PC-9 (cell line): ENCODE measurements around the gene ZNF638. TPM values are rescaled to one million over a fixed set of nuclear protein-coding genes. Genes with fewer than 3 reads are reported as not detected.

Experiments used
- BruUV-seq: library from RNA; stranded (reverse); fragments of 400-500 nt; replicated peaks from 2 replicates; lab custom pipeline; 2021; lab: Mats Ljungman, UMichigan
- CTCF ChIA-PET: fragments of 300-600 bp; sonication (Branson Sonifier 250); formaldehyde crosslinking; loops from one replicate; lab custom pipeline; 2022; ENCODE audit warnings: antibody characterized with exemption; lab: Charles Lee
- POLR2A ChIA-PET: fragments of 300-600 bp; sonication (Branson Sonifier 250); formaldehyde crosslinking; loops from one replicate; lab custom pipeline; 2022; ENCODE audit warnings: antibody characterized with exemption; ENCODE audit not compliant: unreplicated experiment; lab: Charles Lee
- DNase-seq, 2 experiments: peaks; one replicate each; pipeline versions ENCODE4 v3.0.0 to v3.0.0-alpha.2; 2015 to 2022; ENCODE audit warnings: mixed read lengths in 1 of 2
- H2AFZ ChIP-seq: fragments of 200-600 bp; sonication (generic); 2 replicates; pipeline ENCODE4 v1.8.1; 2017; ENCODE audit warnings: antibody characterized with exemption
- H3F3A ChIP-seq: fragments of 200-600 bp; sonication (generic); 2 replicates; pipeline ENCODE4 v1.8.1; 2017; ENCODE audit warnings: antibody characterized with exemption, mild to moderate bottlenecking, low read depth; ENCODE audit not compliant: insufficient read depth
- H3K27ac ChIP-seq: fragments of 200-600 bp; sonication (generic); 2 replicates; pipeline ENCODE4 v1.6.1; 2016; ENCODE audit warnings: mixed run types
- H3K27me3 ChIP-seq: fragments of 200-600 bp; sonication (generic); 2 replicates; pipeline ENCODE4 v1.6.1; 2016; ENCODE audit warnings: low read depth, mixed run types; ENCODE audit not compliant: insufficient read depth
- H3K36me3 ChIP-seq: fragments of 200-600 bp; sonication (generic); 2 replicates; pipeline ENCODE4 v1.6.1; 2016; ENCODE audit warnings: low read depth, mixed run types
- H3K4me1 ChIP-seq: fragments of 200-600 bp; sonication (generic); replicated peaks from 2 replicates; pipeline ENCODE4 v1.6.1; 2016; ENCODE audit warnings: mixed run types; ENCODE audit not compliant: insufficient read depth
- H3K4me2 ChIP-seq: fragments of 200-600 bp; sonication (generic); 2 replicates; pipeline ENCODE4 v1.6.1; 2017; ENCODE audit warnings: mixed run types
- H3K4me3 ChIP-seq: fragments of 200-600 bp; sonication (generic); 2 replicates; pipeline ENCODE4 v1.6.1; 2016; ENCODE audit warnings: mixed run types
- H3K79me2 ChIP-seq: fragments of 200-600 bp; sonication (generic); 2 replicates; pipeline ENCODE4 v1.6.1; 2017; ENCODE audit warnings: low read depth, mixed run types
- H3K9me2 ChIP-seq: fragments of 200-600 bp; sonication (generic); 2 replicates; pipeline ENCODE4 v1.8.1; 2017; ENCODE audit warnings: mild to moderate bottlenecking; ENCODE audit not compliant: insufficient read depth
- H3K9me3 ChIP-seq: fragments of 200-600 bp; sonication (generic); 2 replicates; pipeline ENCODE4 v1.8.1; 2016; ENCODE audit warnings: low read depth; ENCODE audit not compliant: insufficient read depth
- H4K20me1 ChIP-seq: fragments of 200-600 bp; sonication (generic); 2 replicates; pipeline ENCODE4 v1.8.1; 2017; ENCODE audit not compliant: insufficient read depth
- EZH2 ChIP-seq: fragments of 200-600 bp; sonication (generic); IDR thresholded peaks from 2 replicates; pipeline ENCODE4 v1.8.0; 2017; ENCODE audit warnings: antibody characterized with exemption, low read depth
- intact Hi-C: fragments of 100-400 bp; cut with micrococcal nuclease; formaldehyde crosslinking; loops from one replicate; pipeline ENCODE4 v1.10.0; 2022; ENCODE audit not compliant: unreplicated experiment
- total RNA-seq: library from RNA; stranded (reverse); gene quantifications from 2 replicates; pipeline ENCODE4 v1.2.3, GENCODE V29; 2021
- TF ChIP-seq, protein P1 (sequence below): fragments of 200-600 bp; sonication (generic); conservative IDR thresholded peaks from 2 replicates; pipeline ENCODE4 v1.6.1; 2017; ENCODE audit warnings: mixed run types, antibody characterized with exemption, mild to moderate bottlenecking, moderate library complexity

The ZNF638 gene
- total RNA-seq, 1 experiment from 2014 or later, result 109 TPM

DNA sequence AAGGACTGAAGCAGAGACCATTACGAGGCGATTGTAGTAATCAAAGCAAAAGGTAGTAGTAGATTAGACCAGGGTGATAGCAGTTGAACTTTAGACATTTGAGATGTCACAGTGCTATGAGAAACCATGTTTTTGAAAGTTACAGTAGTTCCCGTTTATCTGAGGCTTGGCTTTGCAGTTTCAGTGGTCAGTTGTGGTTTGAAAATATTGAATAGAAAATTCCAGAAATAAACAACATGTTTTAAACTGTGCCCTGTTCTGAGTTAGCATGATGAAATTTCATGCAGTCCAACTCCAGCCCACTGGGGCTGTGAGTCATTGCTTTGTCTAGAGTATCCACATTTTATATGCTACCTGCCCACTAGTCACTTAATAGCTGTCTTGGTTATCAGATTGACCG, 47.5 kb downstream of the ZNF638 start:
- no peaks in the 10 kb centered on the region for H3K27me3 ChIP-seq
- no peaks in the 10 kb centered on the region; the same call in 1 of the 2 replicates for H3K9me3 ChIP-seq
- H3K27ac ChIP-seq, result peak overlapping the region; percentile 55
- H3F3A ChIP-seq, result peaks cover 17% of the 10 kb centered on the region
- TF ChIP-seq, protein P1, sequence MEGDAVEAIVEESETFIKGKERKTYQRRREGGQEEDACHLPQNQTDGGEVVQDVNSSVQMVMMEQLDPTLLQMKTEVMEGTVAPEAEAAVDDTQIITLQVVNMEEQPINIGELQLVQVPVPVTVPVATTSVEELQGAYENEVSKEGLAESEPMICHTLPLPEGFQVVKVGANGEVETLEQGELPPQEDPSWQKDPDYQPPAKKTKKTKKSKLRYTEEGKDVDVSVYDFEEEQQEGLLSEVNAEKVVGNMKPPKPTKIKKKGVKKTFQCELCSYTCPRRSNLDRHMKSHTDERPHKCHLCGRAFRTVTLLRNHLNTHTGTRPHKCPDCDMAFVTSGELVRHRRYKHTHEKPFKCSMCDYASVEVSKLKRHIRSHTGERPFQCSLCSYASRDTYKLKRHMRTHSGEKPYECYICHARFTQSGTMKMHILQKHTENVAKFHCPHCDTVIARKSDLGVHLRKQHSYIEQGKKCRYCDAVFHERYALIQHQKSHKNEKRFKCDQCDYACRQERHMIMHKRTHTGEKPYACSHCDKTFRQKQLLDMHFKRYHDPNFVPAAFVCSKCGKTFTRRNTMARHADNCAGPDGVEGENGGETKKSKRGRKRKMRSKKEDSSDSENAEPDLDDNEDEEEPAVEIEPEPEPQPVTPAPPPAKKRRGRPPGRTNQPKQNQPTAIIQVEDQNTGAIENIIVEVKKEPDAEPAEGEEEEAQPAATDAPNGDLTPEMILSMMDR, result no peak
- no peak for TF ChIP-seq EZH2
- intact Hi-C loops, result loop anchor here (5.0 kb wide), 1 partner anchor 37 kb away; no protein-coding TSS in a partner anchor
- no peaks in the 10 kb centered on the region for H3K79me2 ChIP-seq
- no peaks in the 10 kb centered on the region for H3K9me2 ChIP-seq
- peaks cover 6% of the 10 kb centered on the region; the same call in 1 of the 2 replicates for H4K20me1 ChIP-seq
- POLR2A ChIA-PET, result no interaction called here
- CTCF ChIA-PET, result no interaction called here
- peaks cover 40% of the 10 kb centered on the region for H3K36me3 ChIP-seq
- no peak overlapping the region for H3K4me2 ChIP-seq
- BruUV-seq, result no TSS peak
- no peaks in the 10 kb centered on the region for H3K4me1 ChIP-seq
- no peak overlapping the region for H3K4me3 ChIP-seq
- DNase-seq, result no peak
- no peak overlapping the region for H2AFZ ChIP-seq

DNA sequence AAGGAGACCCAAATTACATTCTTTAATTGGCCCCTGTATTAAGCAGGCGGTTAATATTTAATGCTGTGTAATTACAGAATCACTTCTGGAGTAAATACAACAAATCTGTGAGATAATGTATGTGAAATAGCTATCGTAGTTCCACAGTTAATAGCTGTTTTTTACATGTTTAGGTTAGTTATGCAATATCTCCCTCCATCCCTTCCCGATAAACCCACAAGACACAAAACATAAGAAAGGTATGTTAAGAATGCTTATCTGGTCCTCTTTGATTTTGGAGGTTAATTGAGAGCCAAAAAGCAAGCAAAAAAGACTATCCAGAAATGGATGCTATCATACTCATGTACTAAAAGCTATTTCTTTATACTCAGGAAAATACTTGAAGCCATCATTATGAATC, 49.1 kb downstream of the ZNF638 start:
- Histone ChIP-seq H3F3A (peaks cover 24% of the 10 kb centered on the region), H3K4me3 (no peak overlapping the region), H3K9me3 (no peaks in the 10 kb centered on the region; the same call in 1 of the 2 replicates), H3K4me2 (no peak overlapping the region), H3K79me2 (no peaks in the 10 kb centered on the region), H3K27ac (no peak overlapping the region), H3K9me2 (no peaks in the 10 kb centered on the region), H3K27me3 (no peaks in the 10 kb centered on the region), H3K4me1 (no peaks in the 10 kb centered on the region), H3K36me3 (peaks cover 37% of the 10 kb centered on the region), H4K20me1 (0 out of 2 replicates have a peak, but pooled peaks cover 3% of the 10 kb centered on the region), H2AFZ (no peak overlapping the region)
- DNase-seq, result no peak
- no TSS peak for BruUV-seq
- intact Hi-C loops, result no loop called here
- TF ChIP-seq, protein P1, result no peak
- no peak for TF ChIP-seq EZH2
- ChIA-PET POLR2A (interaction anchor here (0.7 kb wide), 1 partner anchor 1835 kb away, joined by 3 read pairs; no protein-coding TSS in a partner anchor), CTCF (interaction anchor here (0.6 kb wide), 1 partner anchor 415 kb away, joined by 3 read pairs; no protein-coding TSS in a partner anchor)

DNA sequence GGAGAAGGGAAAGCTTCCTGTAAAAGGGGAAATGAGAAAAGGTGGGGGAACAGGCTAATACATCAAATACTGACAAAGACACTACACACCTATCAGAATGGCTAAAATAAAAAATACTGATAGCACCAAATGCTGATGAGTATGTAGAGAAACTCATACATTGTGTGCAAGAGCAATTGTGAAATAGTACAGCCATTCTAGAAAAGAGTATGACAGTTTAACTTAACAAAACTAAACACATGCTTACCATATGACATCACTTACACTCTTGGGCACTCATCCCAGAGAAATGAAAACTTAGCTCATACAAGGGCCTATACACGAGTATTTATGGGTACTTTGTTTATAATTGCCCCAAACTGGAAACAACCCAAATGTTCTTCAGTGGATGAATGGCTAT, 53.4 kb downstream of the ZNF638 start:
- POLR2A ChIA-PET, result interaction anchor here (0.5 kb wide), 1 partner anchor 283 kb away, joined by 4 read pairs; no protein-coding TSS in a partner anchor
- no peak for TF ChIP-seq EZH2
- TF ChIP-seq, protein P1, result no peak
- CTCF ChIA-PET, result no interaction called here
- Histone ChIP-seq H3K79me2 (no peaks in the 10 kb centered on the region), H3K9me3 (no peaks in the 10 kb centered on the region), H3K4me1 (no peaks in the 10 kb centered on the region), H3K4me2 (no peak overlapping the region), H3K36me3 (peaks cover 51% of the 10 kb centered on the region), H2AFZ (no peak overlapping the region), H3F3A (peaks cover 24% of the 10 kb centered on the region; the same call in 1 of the 2 replicates), H3K27ac (no peak overlapping the region), H3K27me3 (no peaks in the 10 kb centered on the region), H4K20me1 (0 out of 2 replicates have a peak, but pooled peaks cover 3% of the 10 kb centered on the region), H3K9me2 (no peaks in the 10 kb centered on the region), H3K4me3 (no peak overlapping the region)
- intact Hi-C loops, result no loop called here
- DNase-seq, result no peak
- no TSS peak for BruUV-seq
